Neuron (in vitro differentiated cells): ENCODE data around the gene CNTFR.
A peak's percentile ranks its signal among the peaks of the same experiment; 100 is the strongest.

ENCODE experiments used
- H2AFZ ChIP-seq: one replicate; pipeline ENCODE4 v1.6.1; 2013; ENCODE audit warnings: low read depth, mild to moderate bottlenecking, inconsistent platforms, low read length, moderate library complexity
- H3K27me3 ChIP-seq: one replicate; pipeline ENCODE4 v1.6.1; 2013; ENCODE audit warnings: low read length; ENCODE audit not compliant: insufficient read depth
- H3K36me3 ChIP-seq: one replicate; pipeline ENCODE4 v1.6.1; 2013; ENCODE audit warnings: low read length; ENCODE audit not compliant: insufficient read depth
- H3K4me1 ChIP-seq: one replicate; pipeline ENCODE4 v1.6.1; 2013; ENCODE audit warnings: low read length; ENCODE audit not compliant: insufficient read depth
- H3K4me3 ChIP-seq: 2 replicates; pipeline ENCODE4 v1.5.1; 2013; ENCODE audit warnings: mild to moderate bottlenecking, low read length, moderate library complexity
- H3K9me3 ChIP-seq: one replicate; pipeline ENCODE4 v1.6.1; 2013; ENCODE audit warnings: low read length

Gene CNTFR

GRCh38 chr9:34577400-34578240 is 11.9 kb downstream of the CNTFR start:
- H3K36me3 ChIP-seq, result peaks cover 20% of the 10 kb centered on the region
- H3K9me3 ChIP-seq, result no peaks in the 10 kb centered on the region
- H3K4me3 ChIP-seq, result peak overlapping the region; percentile 41
- H2AFZ ChIP-seq, result no peak overlapping the region
- H3K4me1 ChIP-seq, result peaks cover 74% of the 10 kb centered on the region
- H3K27me3 ChIP-seq, result no peaks in the 10 kb centered on the region

GRCh38 chr9:34576597-34577399 is 12.7 kb downstream of the CNTFR start:
- H3K4me3 ChIP-seq, result peak overlapping the region; percentile 26
- peaks cover 20% of the 10 kb centered on the region for H3K36me3 ChIP-seq
- no peaks in the 10 kb centered on the region for H3K9me3 ChIP-seq
- no peak overlapping the region for H2AFZ ChIP-seq
- no peaks in the 10 kb centered on the region for H3K27me3 ChIP-seq
- peaks cover 69% of the 10 kb centered on the region for H3K4me1 ChIP-seq

GRCh38 chr9:34575862-34576596 is 13.5 kb downstream of the CNTFR start:
- Histone ChIP-seq H3K36me3 (peaks cover 20% of the 10 kb centered on the region), H3K4me1 (peaks cover 63% of the 10 kb centered on the region), H2AFZ (no peak overlapping the region), H3K9me3 (no peaks in the 10 kb centered on the region), H3K27me3 (no peaks in the 10 kb centered on the region), H3K4me3 (no peak overlapping the region)

DNA sequence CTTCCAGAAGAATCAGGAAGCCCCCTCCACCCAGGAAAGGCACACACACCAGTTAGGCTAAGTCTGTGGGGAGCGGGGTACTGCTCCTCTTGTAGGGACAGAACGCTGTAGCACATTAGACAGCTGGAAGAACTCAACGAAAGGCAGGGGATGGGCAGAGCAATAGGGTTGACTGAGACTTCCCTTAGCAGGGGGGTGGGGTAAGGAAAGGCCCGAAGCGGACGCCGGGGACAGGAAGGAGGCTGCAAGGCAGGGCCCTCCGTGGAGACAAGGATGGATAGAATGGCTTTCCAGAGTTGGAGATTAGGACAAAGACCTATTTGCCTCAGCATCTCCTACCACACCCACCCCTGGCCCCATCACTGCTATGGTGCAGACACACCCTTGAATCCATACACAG is 14.3 kb downstream of the CNTFR start:
- Histone ChIP-seq H3K4me3 (no peak overlapping the region), H3K36me3 (peaks cover 20% of the 10 kb centered on the region), H3K27me3 (no peaks in the 10 kb centered on the region), H3K9me3 (no peaks in the 10 kb centered on the region), H2AFZ (no peak overlapping the region), H3K4me1 (peaks cover 55% of the 10 kb centered on the region)

GRCh38 chr9:34574571-34574970 is 15.0 kb downstream of the CNTFR start:
- Histone ChIP-seq H2AFZ (no peak overlapping the region), H3K27me3 (no peaks in the 10 kb centered on the region), H3K4me3 (no peak overlapping the region), H3K9me3 (no peaks in the 10 kb centered on the region), H3K36me3 (peaks cover 23% of the 10 kb centered on the region), H3K4me1 (peaks cover 53% of the 10 kb centered on the region)

- Histone ChIP-seq H3K36me3 (peaks cover 23% of the 10 kb centered on the region), H3K4me1 (peaks cover 46% of the 10 kb centered on the region), H3K4me3 (no peak overlapping the region)
These were observed 15.8 kb downstream of the CNTFR start for GRCh38 chr9:34573599-34574325.

DNA sequence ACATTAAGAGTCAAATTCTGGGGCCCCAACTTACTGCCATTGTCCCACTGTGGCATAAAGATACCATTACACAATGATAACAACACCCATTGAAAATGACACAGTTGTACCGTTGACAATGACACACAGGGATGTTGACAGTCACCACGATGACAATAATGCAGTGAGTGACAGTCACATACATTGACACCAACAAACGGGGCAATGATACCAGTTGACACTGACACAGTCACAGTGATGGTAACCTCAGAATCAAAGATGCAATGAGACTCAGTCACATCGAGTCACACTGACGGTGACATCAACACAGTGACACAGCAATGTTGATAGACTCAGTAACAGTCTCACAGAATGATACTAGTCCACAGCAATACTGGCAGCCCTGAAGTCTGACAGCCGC is 16.9 kb downstream of the CNTFR start:
- H2AFZ ChIP-seq, result no peak overlapping the region

More at GRCh38 chr9:34573599-34574325, 15.8 kb downstream of the CNTFR start:
- Histone ChIP-seq H3K27me3 (no peaks in the 10 kb centered on the region), H2AFZ (no peak overlapping the region), H3K9me3 (no peaks in the 10 kb centered on the region)

GRCh38 chr9:34572092-34572491 is 17.4 kb downstream of the CNTFR start:
- no peak overlapping the region for H2AFZ ChIP-seq
- H3K27me3 ChIP-seq, result no peaks in the 10 kb centered on the region
- peaks cover 39% of the 10 kb centered on the region for H3K36me3 ChIP-seq
- H3K4me1 ChIP-seq, result peaks cover 39% of the 10 kb centered on the region
- H3K9me3 ChIP-seq, result no peaks in the 10 kb centered on the region
- no peak overlapping the region for H3K4me3 ChIP-seq

More for the DNA sequence above, 16.9 kb downstream of the CNTFR start:
- H3K36me3 ChIP-seq, result peaks cover 34% of the 10 kb centered on the region
- no peaks in the 10 kb centered on the region for H3K27me3 ChIP-seq
- H3K4me1 ChIP-seq, result peaks cover 40% of the 10 kb centered on the region
- no peaks in the 10 kb centered on the region for H3K9me3 ChIP-seq
- no peak overlapping the region for H3K4me3 ChIP-seq

DNA sequence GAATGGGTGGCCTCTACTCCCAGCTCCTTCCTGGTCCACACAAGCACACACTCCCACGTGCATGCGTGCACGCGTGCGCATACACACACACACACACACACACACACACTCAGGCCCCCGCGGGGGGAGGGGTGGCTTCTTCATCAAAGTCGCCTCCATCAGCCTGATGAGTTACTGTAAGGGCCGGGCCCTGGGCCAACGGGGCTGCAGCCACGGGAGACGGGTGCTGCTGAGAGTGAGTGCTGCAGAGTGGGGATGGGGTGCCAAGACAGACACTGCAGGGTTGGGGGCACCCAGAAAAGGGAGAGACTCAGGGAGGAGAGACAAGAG is 18.1 kb downstream of the CNTFR start:
- peaks cover 33% of the 10 kb centered on the region for H3K4me1 ChIP-seq

DNA sequence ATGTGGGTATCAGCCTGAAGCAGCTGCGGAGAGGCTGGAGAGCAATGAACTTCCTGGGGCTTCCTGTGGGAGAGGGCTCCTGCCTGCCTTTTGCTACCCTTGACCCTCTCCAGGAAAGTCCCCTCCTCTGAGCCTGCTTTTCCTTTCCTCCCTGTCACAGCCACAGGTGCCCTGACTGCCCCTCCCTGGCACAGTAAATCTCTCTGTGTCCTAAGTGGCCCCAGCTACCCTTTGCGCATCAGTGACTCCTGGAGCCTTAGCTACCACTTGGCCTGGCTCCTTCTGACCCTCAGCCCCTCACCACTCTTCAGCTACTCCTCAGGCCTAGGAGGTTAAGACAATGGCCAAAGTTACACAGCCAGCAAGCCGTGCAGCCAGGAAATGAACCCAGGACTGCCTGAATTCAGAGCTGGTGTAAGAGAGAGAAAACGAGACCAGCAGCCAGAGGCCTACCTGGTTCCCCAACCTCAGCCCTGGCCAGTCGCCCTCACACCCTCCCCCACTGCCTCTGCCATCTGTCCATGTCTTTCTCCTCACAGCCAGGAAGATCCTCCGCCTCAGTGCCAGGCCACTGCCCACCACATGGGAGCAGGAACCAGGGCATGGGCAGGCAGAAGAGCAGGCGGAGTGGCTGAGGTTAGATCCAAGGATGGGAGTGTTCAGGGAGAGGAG is 18.6 kb downstream of the CNTFR start:
- no peaks in the 10 kb centered on the region for H3K9me3 ChIP-seq
- H3K27me3 ChIP-seq, result no peaks in the 10 kb centered on the region
- peaks cover 44% of the 10 kb centered on the region for H3K36me3 ChIP-seq
- H2AFZ ChIP-seq, result no peak overlapping the region
- peaks cover 28% of the 10 kb centered on the region for H3K4me1 ChIP-seq
- H3K4me3 ChIP-seq, result no peak overlapping the region

More for the DNA sequence above, 18.1 kb downstream of the CNTFR start:
- Histone ChIP-seq H3K27me3 (no peaks in the 10 kb centered on the region), H3K36me3 (peaks cover 41% of the 10 kb centered on the region), H3K4me3 (no peak overlapping the region), H3K9me3 (no peaks in the 10 kb centered on the region), H2AFZ (no peak overlapping the region)

- Histone ChIP-seq H3K36me3 (peaks cover 48% of the 10 kb centered on the region), H3K4me3 (no peak overlapping the region), H2AFZ (no peak overlapping the region), H3K27me3 (no peaks in the 10 kb centered on the region), H3K9me3 (no peaks in the 10 kb centered on the region), H3K4me1 (peaks cover 23% of the 10 kb centered on the region)
These were observed 19.1 kb downstream of the CNTFR start for GRCh38 chr9:34570376-34570775.

- Histone ChIP-seq H3K4me1 (peaks cover 12% of the 10 kb centered on the region), H3K36me3 (peaks cover 56% of the 10 kb centered on the region), H3K4me3 (no peak overlapping the region), H3K27me3 (no peaks in the 10 kb centered on the region), H3K9me3 (peaks cover 9% of the 10 kb centered on the region), H2AFZ (no peak overlapping the region)
These were observed 20.8 kb downstream of the CNTFR start for GRCh38 chr9:34568774-34569173.
